DMS53 (cell line): ENCODE data around the gene GABARAP.

Source experiments
- DNase-seq: peaks from one replicate; lab custom pipeline; 2025; lab: John Stamatoyannopoulos, UW

GABARAP gene

GRCh38 chr17:7207120-7208001 is 34.9 kb downstream of the GABARAP start:
- no peak for DNase-seq

- DNase-seq: no peak
These were observed 36.7 kb downstream of the GABARAP start for GRCh38 chr17:7205561-7205960.

GRCh38 chr17:7204828-7205461 is 37.3 kb downstream of the GABARAP start:
- DNase-seq: peak; percentile 98

DNA sequence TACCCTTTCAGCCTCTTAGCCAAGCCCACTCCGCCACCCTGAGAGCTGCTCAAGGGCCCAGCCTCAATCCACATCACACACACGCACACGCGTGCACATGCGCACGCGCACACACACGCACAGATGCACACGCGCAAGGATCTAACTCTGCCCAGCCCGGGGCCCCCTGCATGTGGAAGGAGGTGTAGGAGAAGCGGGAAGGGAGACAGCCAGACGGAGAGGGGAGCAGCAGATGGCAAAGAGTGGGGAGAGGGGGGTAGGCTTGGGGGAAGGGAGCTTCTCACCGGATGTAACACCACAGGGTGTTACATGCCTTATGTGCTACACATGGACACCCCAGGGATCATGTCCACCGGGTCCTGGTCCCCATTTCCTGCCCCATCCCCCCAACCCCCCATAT is 37.9 kb downstream of the GABARAP start:
- DNase-seq: peak; percentile 47

GRCh38 chr17:7203391-7203790 is 38.9 kb downstream of the GABARAP start:
- DNase-seq: no peak

- no peak for DNase-seq
These were observed 45.4 kb downstream of the GABARAP start for GRCh38 chr17:7196651-7197401.

DNA sequence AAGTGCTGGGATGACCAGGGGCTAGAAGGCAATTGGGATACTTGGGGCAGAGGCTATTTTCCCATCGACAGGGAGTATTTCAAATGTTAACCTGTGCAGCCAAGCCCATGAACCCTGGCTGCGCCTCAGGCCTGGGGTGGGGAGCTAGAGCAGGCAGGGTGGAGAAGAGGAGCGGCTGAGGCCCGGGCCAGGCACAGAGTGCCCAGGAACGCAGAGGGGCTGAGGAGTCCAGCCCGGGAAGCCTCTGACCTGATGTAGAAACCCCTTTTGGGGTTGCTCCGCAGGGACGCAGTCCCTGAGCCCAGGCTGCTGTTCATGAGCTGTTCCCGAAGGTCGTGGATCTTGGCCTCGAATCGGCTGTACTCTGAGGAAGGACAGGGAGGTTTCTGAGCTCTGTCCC is 46.3 kb downstream of the GABARAP start:
- no peak for DNase-seq

- DNase-seq: no peak
These were observed 49.8 kb downstream of the GABARAP start for GRCh38 chr17:7192271-7192937.

GRCh38 chr17:7191571-7192270 is 50.5 kb downstream of the GABARAP start:
- peak; percentile 77 for DNase-seq

DNA sequence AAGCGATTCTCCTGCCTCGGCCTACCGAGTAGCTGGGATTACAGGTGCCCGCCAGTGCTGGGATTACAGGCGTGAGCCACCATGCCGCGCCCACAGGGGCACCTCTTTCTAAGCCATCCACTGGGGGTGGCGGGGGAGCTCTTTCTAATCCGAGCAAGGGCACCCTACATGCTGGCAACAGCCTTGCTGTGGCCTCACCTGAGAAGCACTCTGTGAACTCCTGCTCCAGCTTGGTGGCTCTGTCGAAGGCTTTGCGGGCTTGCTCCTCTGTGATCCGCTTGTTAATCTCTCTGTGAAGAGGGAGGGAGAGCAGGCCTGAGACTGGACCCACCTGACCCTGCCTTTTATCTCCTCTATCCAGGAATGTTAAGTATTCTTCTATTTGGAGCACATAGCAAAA is 51.2 kb downstream of the GABARAP start:
- DNase-seq: no peak

DNA sequence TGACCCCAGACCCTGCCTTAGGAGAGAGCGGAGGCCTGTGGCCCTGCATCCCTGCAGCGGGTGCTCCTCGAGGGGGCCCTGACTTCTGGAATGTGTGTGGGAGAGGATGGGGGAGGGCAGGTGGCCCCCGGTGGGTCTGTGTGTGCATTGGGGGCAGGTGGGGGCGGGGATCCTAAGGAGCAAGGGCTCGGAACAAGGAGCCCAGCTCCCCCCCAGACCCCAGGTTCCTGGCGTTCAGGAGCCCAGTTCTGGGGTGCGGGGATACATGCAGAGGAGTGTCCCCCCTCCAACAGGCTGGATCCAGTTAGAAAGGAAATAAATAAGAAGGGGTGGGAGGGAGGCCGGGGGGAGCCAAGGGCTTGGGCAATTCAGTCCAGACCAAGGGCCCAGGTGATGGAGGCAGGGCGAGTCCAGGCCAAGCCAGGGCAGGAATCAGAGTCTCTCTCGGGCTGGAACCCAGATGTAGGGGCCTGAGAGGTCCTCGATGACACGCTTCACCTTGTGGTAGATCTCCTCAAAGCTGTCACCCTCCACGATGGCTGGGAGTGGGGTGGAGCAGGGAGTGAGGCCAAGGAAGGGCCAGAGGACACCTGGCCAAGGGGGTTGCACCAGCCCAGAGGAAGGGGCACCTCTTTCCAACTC is 51.9 kb downstream of the GABARAP start:
- no peak for DNase-seq
